HFFc6 (cell line): Measurements from ENCODE around the gene FRY. TPM values are rescaled to one million over a fixed set of nuclear protein-coding genes. Genes with fewer than 3 reads are reported as not detected.

ENCODE experiments used
- DNase-seq: peaks from one replicate; pipeline ENCODE4 v3.0.0-alpha.2; 2018
- H3K27ac Mint-ChIP-seq: 2 replicates; pipeline ENCODE4 v1.8.0; 2020; ENCODE audit warnings: mild to moderate bottlenecking, mixed read lengths
- H3K27me3 Mint-ChIP-seq: 2 replicates; pipeline ENCODE4 v1.8.0; 2021; ENCODE audit warnings: mild to moderate bottlenecking, moderate library complexity, mixed read lengths; ENCODE audit not compliant: insufficient read depth
- H3K36me3 Mint-ChIP-seq: 2 replicates; pipeline ENCODE4 v1.8.0; 2021; ENCODE audit warnings: low read depth, mixed read lengths
- H3K4me1 Mint-ChIP-seq: 2 replicates; pipeline ENCODE4 v1.8.0; 2020; ENCODE audit warnings: low read depth, mixed read lengths
- H3K4me3 Mint-ChIP-seq: 2 replicates; pipeline ENCODE4 v1.8.0; 2020; ENCODE audit warnings: mild to moderate bottlenecking, moderate library complexity, mixed read lengths
- H3K9me3 Mint-ChIP-seq: 2 replicates; pipeline ENCODE4 v1.8.0; 2020; ENCODE audit warnings: mild to moderate bottlenecking, mixed read lengths
- CTCF ChIP-seq: fragments of 200-600 bp; sonication (generic); IDR thresholded peaks from 2 replicates; pipeline ENCODE4 v1.5.0; 2021; ENCODE audit warnings: antibody characterized with exemption, mild to moderate bottlenecking
- total RNA-seq, 6 experiments: library from RNA; stranded (reverse); fragmentation: NEBNext Ultra II Directional; extraction: Animal tissue kit (Norgen Biotek cat#: 25700); gene quantifications; 2 replicates in 1 of 6; 3 replicates in 5 of 6; pipeline ENCODE4 v1.2.3, GENCODE V29; 2021

The FRY gene
- total RNA-seq, 6 experiments from 2014 or later, result 12.3 to 19.2 (median 13.8) TPM

DNA sequence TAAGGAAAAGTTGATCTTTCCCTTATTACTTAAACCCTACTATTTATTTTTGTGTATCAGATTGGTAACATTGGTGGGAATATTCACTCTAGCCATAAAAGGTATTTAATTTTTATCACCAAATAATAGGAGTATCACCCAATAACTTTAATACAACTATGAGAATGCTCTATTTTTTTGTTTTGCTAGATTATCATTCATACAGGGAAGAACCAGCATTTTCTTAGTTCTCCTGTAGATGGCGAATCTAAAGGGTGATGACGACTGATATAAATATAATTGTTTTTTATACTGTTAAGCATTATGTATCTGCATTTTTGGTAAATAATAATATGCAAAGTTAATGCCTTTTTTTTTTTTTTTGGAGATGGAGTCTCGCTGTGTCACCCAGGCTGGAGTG lies 7.9 kb upstream of the FRY start:
- Mint-ChIP-seq H3K27me3 (no peaks in the 10 kb centered on the region), H3K4me3 (no peak overlapping the region), H3K9me3 (no peaks in the 10 kb centered on the region), H3K36me3 (no peaks in the 10 kb centered on the region), H3K27ac (no peak overlapping the region), H3K4me1 (no peaks in the 10 kb centered on the region; the same call in 1 of the 2 replicates)
- TF ChIP-seq CTCF, result peak; percentile 58
- no peak for DNase-seq

DNA sequence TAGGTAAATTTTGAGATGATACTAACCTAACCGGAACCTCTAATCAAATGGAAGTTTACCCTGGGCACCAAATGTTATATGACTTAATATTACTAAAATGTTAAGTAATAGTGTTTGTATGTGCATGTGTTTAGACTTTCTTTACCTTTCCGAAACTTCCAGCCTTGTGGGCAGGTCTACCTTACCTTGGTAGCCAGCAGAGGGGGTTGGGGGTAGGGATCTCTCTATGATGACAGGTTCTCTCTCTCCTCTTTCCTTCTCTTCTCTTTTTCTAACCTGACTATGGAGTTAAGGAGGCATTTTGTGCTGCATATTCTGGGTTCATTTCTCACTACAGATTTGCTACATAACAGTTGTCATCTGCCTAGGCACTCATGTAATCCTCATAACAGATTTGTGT lies 6.8 kb upstream of the FRY start:
- no peak for DNase-seq
- H3K27ac Mint-ChIP-seq, result no peak overlapping the region
- H3K4me1 Mint-ChIP-seq, result no peaks in the 10 kb centered on the region; the same call in 1 of the 2 replicates
- no peak for TF ChIP-seq CTCF
- no peaks in the 10 kb centered on the region for H3K9me3 Mint-ChIP-seq
- H3K4me3 Mint-ChIP-seq, result no peak overlapping the region
- no peaks in the 10 kb centered on the region for H3K27me3 Mint-ChIP-seq
- no peaks in the 10 kb centered on the region for H3K36me3 Mint-ChIP-seq

GRCh38 chr13:32025730-32026129 lies 5.8 kb upstream of the FRY start:
- DNase-seq, result no peak
- H3K27me3 Mint-ChIP-seq, result no peaks in the 10 kb centered on the region
- no peak overlapping the region for H3K4me3 Mint-ChIP-seq
- H3K36me3 Mint-ChIP-seq, result no peaks in the 10 kb centered on the region
- H3K4me1 Mint-ChIP-seq, result peaks cover 8% of the 10 kb centered on the region
- no peak for TF ChIP-seq CTCF
- H3K9me3 Mint-ChIP-seq, result no peaks in the 10 kb centered on the region
- no peak overlapping the region for H3K27ac Mint-ChIP-seq

DNA sequence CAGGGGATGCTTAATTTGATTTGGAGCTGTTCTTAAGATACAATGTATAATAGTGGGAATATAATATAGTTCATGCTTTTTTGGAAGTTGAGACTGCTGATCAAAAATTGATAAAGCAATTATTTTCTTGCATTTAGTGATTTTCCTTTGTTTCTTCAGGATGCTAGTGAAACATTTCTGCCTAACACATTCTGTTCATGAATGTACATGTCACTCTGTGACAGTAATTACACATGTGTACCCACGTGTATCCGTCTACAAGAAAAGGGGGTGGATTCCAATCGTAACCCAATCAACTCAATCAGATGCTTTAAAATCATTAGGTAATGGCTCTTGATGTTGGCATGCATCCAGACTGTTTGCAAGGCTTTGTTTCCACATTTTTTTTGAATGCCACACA lies 5.0 kb upstream of the FRY start:
- Mint-ChIP-seq H3K27me3 (no peaks in the 10 kb centered on the region), H3K36me3 (no peaks in the 10 kb centered on the region), H3K4me1 (peaks cover 12% of the 10 kb centered on the region), H3K9me3 (no peaks in the 10 kb centered on the region), H3K27ac (no peak overlapping the region), H3K4me3 (no peak overlapping the region)
- DNase-seq, result no peak
- TF ChIP-seq CTCF, result no peak

- Mint-ChIP-seq H3K4me1 (peaks cover 33% of the 10 kb centered on the region), H3K27me3 (no peaks in the 10 kb centered on the region), H3K27ac (no peak overlapping the region), H3K36me3 (no peaks in the 10 kb centered on the region), H3K4me3 (no peak overlapping the region), H3K9me3 (no peaks in the 10 kb centered on the region)
- DNase-seq, result no peak
- TF ChIP-seq CTCF, result no peak
Observed at GRCh38 chr13:32028711-32029110, 2.9 kb upstream of the FRY start.

- no peaks in the 10 kb centered on the region for H3K9me3 Mint-ChIP-seq
- H3K4me1 Mint-ChIP-seq, result peaks cover 43% of the 10 kb centered on the region
- no peak for TF ChIP-seq CTCF
- no peak overlapping the region for H3K4me3 Mint-ChIP-seq
- H3K36me3 Mint-ChIP-seq, result no peaks in the 10 kb centered on the region
- no peaks in the 10 kb centered on the region for H3K27me3 Mint-ChIP-seq
- no peak for DNase-seq
- H3K27ac Mint-ChIP-seq, result no peak overlapping the region
Observed at GRCh38 chr13:32029684-32030083, 1.9 kb upstream of the FRY start.
